ENCODE measurements around the gene SCAI.

DNA sequence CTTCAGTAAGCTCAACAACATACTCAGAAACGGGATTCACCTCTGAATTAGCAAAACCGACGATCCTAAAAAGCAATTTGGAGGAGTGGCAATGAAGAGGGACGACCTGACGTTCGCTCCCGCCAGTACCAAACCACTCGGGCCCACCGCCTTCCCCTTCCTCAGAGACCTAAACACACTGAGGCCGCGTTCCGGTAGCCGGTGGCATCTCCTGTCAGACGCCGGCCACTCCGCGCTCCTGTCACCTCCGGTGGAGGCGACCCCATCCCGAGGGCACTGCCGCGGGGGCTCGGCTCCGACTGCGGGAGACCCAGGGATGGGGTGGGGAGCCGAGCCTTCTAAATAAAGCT, 45.7 kb upstream of the SCAI start:
- TF ChIP-seq CTCF (IDR thresholded peaks at IDR 0.05; ENCODE audit: insufficient read depth, low read length, poor library complexity, severe bottlenecking) (no peak), EZH2phosphoT487 (conservative IDR thresholded peaks at IDR 0.05; ENCODE audit: low read length) (no peak)

Measured in SU-DHL-6 (cell line).